SK-N-SH (cell line): ENCODE data around the gene GASK1A.

ENCODE experiments used
- CTCF ChIP-seq: fragments of 200-600 bp; sonication (generic); IDR thresholded peaks from 2 replicates; pipeline ENCODE4 v1.6.1; 2017; ENCODE audit warnings: antibody characterized with exemption, mild to moderate bottlenecking, moderate library complexity
- ELF1 ChIP-seq: IDR thresholded peaks from 2 replicates; pipeline ENCODE4 v1.4.0; 2012
- MXI1 ChIP-seq: IDR thresholded peaks from 2 replicates; pipeline ENCODE4 v1.6.1; 2012; ENCODE audit warnings: mild to moderate bottlenecking, low read depth, low read length, improper control_type of control experiment
- RAD21 ChIP-seq: IDR thresholded peaks from 2 replicates; pipeline ENCODE4 v1.6.1; 2012; ENCODE audit warnings: mild to moderate bottlenecking, low read length
- TAF1 ChIP-seq: IDR thresholded peaks from 2 replicates; pipeline ENCODE4 v1.6.1; 2012; ENCODE audit warnings: low read depth, mild to moderate bottlenecking, low read length, moderate library complexity, borderline replicate concordance
- TEAD4 ChIP-seq: IDR thresholded peaks from 2 replicates; pipeline ENCODE4 v1.4.0; 2012; ENCODE audit warnings: mild to moderate bottlenecking, borderline replicate concordance; ENCODE audit not compliant: insufficient read depth
- USF2 ChIP-seq: fragments of 150-350 bp; IDR thresholded peaks from 2 replicates; pipeline ENCODE4 v1.6.1; 2017; ENCODE audit warnings: antibody characterized with exemption, low read length, low read depth, borderline replicate concordance

- no peak for TF ChIP-seq USF2
- TF ChIP-seq TAF1: no peak
- no peak for TF ChIP-seq MXI1
- TF ChIP-seq TEAD4: no peak
- TF ChIP-seq CTCF: no peak
- no peak for TF ChIP-seq ELF1
- TF ChIP-seq RAD21: no peak
Observed at GRCh38 chr3:43005253-43005652, 26.1 kb downstream of the GASK1A start.
